Upper lobe of right lung (tissue), 1 donor: Measurements from ENCODE around the gene TMEM88. TPM values are rescaled to one million over a fixed set of nuclear protein-coding genes. Genes with fewer than 3 reads are reported as not detected.
"Not testable (repeated sequence)": the region's sequence is repeated elsewhere in the genome, so short reads cannot be mapped to it uniquely, and the experiment has no call there.

Source experiments
- ATAC-seq: fragments of 200-7000 bp; cut with Tn5 transposase; one replicate; pipeline ENCODE4 v1.9.1; 2020; ENCODE audit warnings: mild to moderate bottlenecking, moderate library complexity
- DNase-seq: peaks from one replicate; pipeline ENCODE4 v3.0.0-alpha.2; 2020
- H3K27ac ChIP-seq: fragments of 200-600 bp; one replicate; pipeline ENCODE4 v1.8.0; 2022
- H3K27me3 ChIP-seq: fragments of 200-600 bp; one replicate; pipeline ENCODE4 v1.8.0; 2022; ENCODE audit warnings: mild to moderate bottlenecking
- H3K36me3 ChIP-seq: fragments of 200-600 bp; one replicate; pipeline ENCODE4 v1.8.0; 2022
- H3K4me1 ChIP-seq: fragments of 200-600 bp; one replicate; pipeline ENCODE4 v1.8.0; 2022
- H3K4me3 ChIP-seq: fragments of 200-600 bp; one replicate; pipeline ENCODE4 v1.8.0; 2022; ENCODE audit warnings: mild to moderate bottlenecking
- H3K9me3 ChIP-seq: fragments of 200-600 bp; one replicate; pipeline ENCODE4 v1.8.0; 2022
- intact Hi-C: fragments of 100-400 bp; cut with DNase I; formaldehyde crosslinking; loops from one replicate; pipeline ENCODE4 v1.11.0; 2022
- total RNA-seq: library from RNA; stranded (reverse); fragmentation: NEBNext Ultra II Directional; extraction: Animal tissue kit (Norgen Biotek cat#: 25700); gene quantifications from one replicate; pipeline ENCODE4 v1.2.1, GENCODE V29; 2021
- TF ChIP-seq, protein P1 (sequence below): fragments of 200-600 bp; IDR thresholded peaks from one replicate; pipeline ENCODE4 v1.8.0; 2022; ENCODE audit warnings: antibody characterized with exemption
- donor health status: DM: no; HTN: yes; CAD: no; lungs with severe emphysema.

The TMEM88 gene
- total RNA-seq, 1 donor from 2014 or later: 10.7 TPM

DNA sequence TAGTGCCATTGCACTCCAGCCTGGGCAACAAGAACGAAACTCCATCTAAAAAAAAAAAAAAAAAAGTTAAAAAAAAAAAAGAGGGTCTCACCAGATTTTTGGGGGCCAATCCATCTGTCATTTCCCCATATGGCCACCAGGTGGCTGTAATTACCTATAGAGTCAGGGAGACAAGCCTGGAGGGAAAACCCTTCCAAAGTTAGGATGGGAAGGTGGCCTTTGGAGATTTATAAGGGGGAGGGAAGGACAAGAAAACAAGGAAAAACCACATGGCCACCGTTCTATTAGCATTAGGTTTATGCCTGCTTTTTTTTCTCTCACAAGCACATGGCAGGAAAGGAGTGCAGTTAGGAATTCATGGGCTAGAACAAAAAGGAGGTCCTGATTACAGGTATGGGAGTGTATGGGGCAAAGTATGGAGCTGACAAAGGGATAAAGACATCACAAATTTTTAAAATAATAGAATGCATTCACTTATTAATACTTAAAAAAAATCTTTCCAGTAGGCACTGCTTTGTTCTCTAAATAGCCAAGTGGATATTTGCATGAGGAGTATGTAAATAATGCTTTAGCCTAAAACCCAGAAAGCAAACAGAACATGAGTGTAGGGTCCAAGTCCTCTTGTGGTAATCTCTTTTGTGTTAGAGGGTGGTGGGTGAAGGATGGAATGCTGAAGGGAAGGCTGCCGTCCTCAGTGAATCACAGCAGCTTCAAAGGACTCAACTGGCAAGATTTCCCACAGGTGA lies 8.0 kb downstream of the TMEM88 start:
- Histone ChIP-seq H3K9me3 (no peaks in the 10 kb centered on the region), H3K27me3 (no peaks in the 10 kb centered on the region), H3K4me1 (peaks cover 22% of the 10 kb centered on the region), H3K4me3 (no peak overlapping the region), H3K27ac (no peak overlapping the region), H3K36me3 (peaks cover 5% of the 10 kb centered on the region)
- ATAC-seq (no peak), DNase-seq (no peak)
- TF ChIP-seq, protein P1, sequence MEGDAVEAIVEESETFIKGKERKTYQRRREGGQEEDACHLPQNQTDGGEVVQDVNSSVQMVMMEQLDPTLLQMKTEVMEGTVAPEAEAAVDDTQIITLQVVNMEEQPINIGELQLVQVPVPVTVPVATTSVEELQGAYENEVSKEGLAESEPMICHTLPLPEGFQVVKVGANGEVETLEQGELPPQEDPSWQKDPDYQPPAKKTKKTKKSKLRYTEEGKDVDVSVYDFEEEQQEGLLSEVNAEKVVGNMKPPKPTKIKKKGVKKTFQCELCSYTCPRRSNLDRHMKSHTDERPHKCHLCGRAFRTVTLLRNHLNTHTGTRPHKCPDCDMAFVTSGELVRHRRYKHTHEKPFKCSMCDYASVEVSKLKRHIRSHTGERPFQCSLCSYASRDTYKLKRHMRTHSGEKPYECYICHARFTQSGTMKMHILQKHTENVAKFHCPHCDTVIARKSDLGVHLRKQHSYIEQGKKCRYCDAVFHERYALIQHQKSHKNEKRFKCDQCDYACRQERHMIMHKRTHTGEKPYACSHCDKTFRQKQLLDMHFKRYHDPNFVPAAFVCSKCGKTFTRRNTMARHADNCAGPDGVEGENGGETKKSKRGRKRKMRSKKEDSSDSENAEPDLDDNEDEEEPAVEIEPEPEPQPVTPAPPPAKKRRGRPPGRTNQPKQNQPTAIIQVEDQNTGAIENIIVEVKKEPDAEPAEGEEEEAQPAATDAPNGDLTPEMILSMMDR: peak; percentile 85
- intact Hi-C loops: loop anchor here (5.0 kb wide), 1 partner anchor 129 kb away; no protein-coding TSS in a partner anchor

DNA sequence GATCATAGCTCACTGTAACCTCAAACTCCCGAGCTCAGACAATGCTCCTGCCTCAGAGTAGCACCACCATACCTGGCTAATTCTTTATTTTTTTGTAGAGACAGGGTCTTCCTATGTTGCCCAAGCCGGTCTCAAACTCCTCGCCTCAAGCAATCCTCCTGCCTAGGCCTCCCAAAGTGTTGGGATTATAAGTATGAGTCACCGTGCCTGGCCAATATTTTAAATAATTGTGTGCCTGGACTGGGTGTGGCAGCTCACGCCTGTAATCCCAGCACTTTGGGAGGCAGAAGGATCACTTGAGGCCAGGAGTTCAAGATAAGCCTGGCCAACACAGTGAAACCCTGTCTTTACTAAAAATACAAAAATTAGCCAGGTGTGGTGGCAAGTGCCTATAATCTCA lies 9.5 kb downstream of the TMEM88 start:
- not testable (repeated sequence) for DNase-seq, H3K27me3 ChIP-seq, H3K36me3 ChIP-seq, ATAC-seq, H3K4me3 ChIP-seq, H3K27ac ChIP-seq, H3K9me3 ChIP-seq
- intact Hi-C loops: loop anchor here (5.0 kb wide), 1 partner anchor 128 kb away; no protein-coding TSS in a partner anchor
- H3K4me1 ChIP-seq: peaks cover 13% of the 10 kb centered on the region

DNA sequence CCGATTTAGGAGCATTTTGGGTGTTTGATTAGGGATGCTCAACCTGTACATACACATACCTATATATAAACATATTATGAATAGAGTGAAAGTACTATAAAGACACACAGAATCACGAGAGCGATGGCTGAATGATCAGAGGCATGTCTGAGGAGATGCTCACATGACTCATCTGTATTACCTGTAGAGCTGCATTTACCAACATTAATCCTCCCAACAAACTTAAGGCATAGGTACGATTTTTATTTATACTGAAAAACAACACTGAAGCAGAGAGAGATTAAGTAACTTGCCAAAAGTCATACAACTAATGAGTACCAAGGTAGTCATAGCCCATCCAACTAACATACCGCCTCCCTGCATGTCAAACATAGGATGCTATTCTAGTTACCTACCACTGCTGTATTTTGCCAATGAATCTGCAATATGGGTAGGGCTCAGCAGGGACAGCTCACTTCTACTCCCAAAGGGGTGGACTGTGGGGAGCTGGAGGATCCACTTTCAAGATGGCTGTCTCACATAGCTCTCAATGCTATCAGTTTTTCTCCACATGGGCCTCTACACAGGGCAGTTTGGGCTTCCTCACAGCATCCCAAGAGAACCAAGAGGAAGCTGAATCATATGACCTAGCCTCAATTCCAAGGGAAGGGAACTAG lies 10.3 kb downstream of the TMEM88 start:
- intact Hi-C loops: loop anchor here (5.0 kb wide), 1 partner anchor 127 kb away; no protein-coding TSS in a partner anchor
- Histone ChIP-seq H3K4me3 (no peak overlapping the region), H3K4me1 (peaks cover 13% of the 10 kb centered on the region), H3K27ac (no peak overlapping the region), H3K36me3 (peaks cover 5% of the 10 kb centered on the region), H3K27me3 (no peaks in the 10 kb centered on the region), H3K9me3 (no peaks in the 10 kb centered on the region)
- no peak for DNase-seq
- ATAC-seq: no peak
- TF ChIP-seq, protein P1: no peak

DNA sequence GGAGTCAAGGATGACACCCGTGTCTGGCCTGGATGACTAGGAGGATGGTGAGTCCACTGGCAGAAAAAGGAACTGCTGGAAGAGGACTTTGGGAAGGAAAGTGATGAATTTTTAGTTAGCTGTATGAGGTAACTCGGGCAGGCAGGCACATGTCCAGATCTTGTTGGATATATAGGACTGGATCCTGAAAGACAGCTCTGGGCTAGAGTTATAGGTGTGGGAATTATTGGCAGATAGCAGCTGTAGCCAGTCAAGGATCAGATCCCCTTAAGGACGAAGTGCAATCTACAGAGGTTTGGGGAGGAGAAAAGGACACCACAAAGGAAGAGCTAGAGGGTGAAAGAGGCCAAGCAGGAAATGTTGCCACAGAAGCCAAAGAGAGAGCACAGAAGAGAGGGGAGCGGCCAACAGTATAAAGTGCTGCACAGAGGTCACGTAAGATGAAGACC lies 13.0 kb downstream of the TMEM88 start:
- intact Hi-C loops: no loop called here
- peak; percentile 50 for ATAC-seq
- H3K27ac ChIP-seq: no peak overlapping the region

DNA sequence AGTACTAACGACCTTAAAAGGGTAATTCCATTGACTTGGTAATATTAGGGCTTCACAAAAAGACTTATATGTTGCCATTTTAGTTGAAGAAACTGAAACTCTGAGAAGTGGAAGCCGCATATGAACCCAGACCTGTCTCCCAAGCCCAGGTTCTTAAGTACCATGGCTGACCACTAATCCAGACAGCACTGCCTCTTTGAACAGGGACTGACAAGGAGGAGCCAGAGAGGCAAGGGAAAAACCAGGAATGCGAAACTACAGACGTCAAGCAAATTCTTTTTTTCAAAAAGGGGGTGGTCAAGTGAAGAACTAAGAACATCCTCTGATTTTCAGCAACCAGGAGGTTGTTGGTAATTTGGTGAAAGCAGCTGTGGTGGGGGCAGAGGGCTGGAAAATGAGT lies 18.2 kb downstream of the TMEM88 start:
- ATAC-seq: peak; percentile 45
- peaks cover 10% of the 10 kb centered on the region for H3K36me3 ChIP-seq
- H3K27ac ChIP-seq: no peak overlapping the region
- no peaks in the 10 kb centered on the region for H3K9me3 ChIP-seq
- TF ChIP-seq, protein P1: no peak
- H3K27me3 ChIP-seq: no peaks in the 10 kb centered on the region
- intact Hi-C loops: no loop called here
- DNase-seq: no peak
- no peak overlapping the region for H3K4me3 ChIP-seq
- no peaks in the 10 kb centered on the region for H3K4me1 ChIP-seq

More for the DNA sequence above, 13.0 kb downstream of the TMEM88 start:
- TF ChIP-seq, protein P1: no peak
- Histone ChIP-seq H3K4me1 (peaks cover 10% of the 10 kb centered on the region), H3K4me3 (no peak overlapping the region), H3K9me3 (no peaks in the 10 kb centered on the region), H3K36me3 (peaks cover 6% of the 10 kb centered on the region), H3K27me3 (no peaks in the 10 kb centered on the region)
- DNase-seq: no peak

DNA sequence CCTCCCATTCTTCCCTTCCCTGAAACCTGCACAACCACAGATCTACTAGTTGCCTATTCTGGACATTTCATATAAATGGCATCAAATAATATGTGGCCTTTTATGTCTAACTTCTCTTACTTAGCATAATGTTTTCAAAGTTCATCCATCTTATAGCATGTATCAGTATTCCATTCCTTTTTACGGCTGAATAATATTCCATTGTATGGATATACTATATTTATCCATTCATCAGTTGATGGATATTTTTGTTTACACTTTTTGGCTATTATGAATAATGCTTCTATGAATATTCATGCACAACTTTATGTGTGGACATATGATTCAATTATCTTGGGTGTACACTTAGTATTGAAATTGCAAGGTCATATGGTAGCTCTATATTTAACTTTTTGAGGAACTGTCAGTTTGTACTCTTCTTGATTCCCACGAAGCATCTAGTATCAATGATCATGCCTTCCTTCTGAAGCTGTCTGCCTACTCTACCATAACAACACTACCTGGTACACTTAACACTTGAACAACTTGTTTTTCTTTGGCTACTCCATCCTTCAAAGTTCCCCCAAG lies 21.0 kb downstream of the TMEM88 start:
- intact Hi-C loops: no loop called here
- ATAC-seq: no peak
- TF ChIP-seq, protein P1: no peak
- DNase-seq: no peak
- Histone ChIP-seq H3K9me3 (no peaks in the 10 kb centered on the region), H3K27me3 (no peaks in the 10 kb centered on the region), H3K4me1 (peaks cover 8% of the 10 kb centered on the region), H3K27ac (no peak overlapping the region), H3K36me3 (peaks cover 20% of the 10 kb centered on the region), H3K4me3 (no peak overlapping the region)
